ENCODE results near the gene TMEM88.

The TMEM88 gene

GRCh38 chr17:7848739-7849129 is 6.1 kb upstream of the TMEM88 start:
- POLR2A ChIA-PET, result no interaction called here
- H3K4me3 ChIP-seq (ENCODE audit: low read depth, low read length), result no peak overlapping the region
- TF ChIP-seq CTCF (IDR thresholded peaks at IDR 0.05; ENCODE audit: insufficient read depth, low read length, missing control alignments), result no peak
- DNase-seq (ENCODE audit: low read depth, low spot score), result no peak
- CTCF ChIA-PET, result interaction anchor here (1.1 to 2.8 kb wide), 8 partner anchors 10 to 141 kb away, joined by 3 to 28 read pairs (median 5); no protein-coding TSS in a partner anchor

- DNase-seq (ENCODE audit: low read depth, low spot score), result no peak
- no peak overlapping the region for H3K4me3 ChIP-seq (ENCODE audit: low read depth, low read length)
- CTCF ChIA-PET, result interaction anchor here (1.0 to 3.3 kb wide), 9 partner anchors 8 to 141 kb away, joined by 3 to 40 read pairs (median 5); partner anchors contain the start of gene KDM6B
- POLR2A ChIA-PET, result no interaction called here
- no peak for TF ChIP-seq CTCF (IDR thresholded peaks at IDR 0.05; ENCODE audit: insufficient read depth, low read length, missing control alignments)
Measured at GRCh38 chr17:7849130-7849750, 5.6 kb upstream of the TMEM88 start.

GRCh38 chr17:7849751-7850504 is 4.9 kb upstream of the TMEM88 start:
- ChIA-PET CTCF (interaction anchor here (1.0 to 3.3 kb wide), 11 partner anchors 9 to 191 kb away, joined by 3 to 40 read pairs (median 3); partner anchors contain the start of gene KDM6B), POLR2A (no interaction called here)
- DNase-seq (ENCODE audit: low read depth, low spot score), result no peak
- H3K4me3 ChIP-seq (ENCODE audit: low read depth, low read length), result no peak overlapping the region
- TF ChIP-seq CTCF (IDR thresholded peaks at IDR 0.05; ENCODE audit: insufficient read depth, low read length, missing control alignments), result no peak

GRCh38 chr17:7850701-7851437 is 4.0 kb upstream of the TMEM88 start:
- POLR2A ChIA-PET, result no interaction called here
- DNase-seq (ENCODE audit: low read depth, low spot score), result no peak
- H3K4me3 ChIP-seq (ENCODE audit: low read depth, low read length), result no peak overlapping the region
- CTCF ChIA-PET, result interaction anchor here (0.6 to 3.3 kb wide), 12 partner anchors 9 to 209 kb away, joined by 3 to 40 read pairs (median 6); partner anchors contain the start of gene KDM6B
- no peak for TF ChIP-seq CTCF (IDR thresholded peaks at IDR 0.05; ENCODE audit: insufficient read depth, low read length, missing control alignments)

- DNase-seq (ENCODE audit: low read depth, low spot score), result no peak
- no peak overlapping the region for H3K4me3 ChIP-seq (ENCODE audit: low read depth, low read length)
- CTCF ChIA-PET, result interaction anchor here (1.0 to 3.3 kb wide), 8 partner anchors 11 to 208 kb away, joined by 3 to 40 read pairs (median 12); partner anchors contain the start of gene KDM6B
- peak; percentile 93 for TF ChIP-seq CTCF (IDR thresholded peaks at IDR 0.05; ENCODE audit: insufficient read depth, low read length, missing control alignments)
- POLR2A ChIA-PET, result no interaction called here
Measured at GRCh38 chr17:7851438-7852261, 3.2 kb upstream of the TMEM88 start.
